LNCAP (cell line): ENCODE results near the gene CMC2.

Experiments
- TF ChIP-seq, protein P1 (sequence below): fragments of 450-650 bp; IDR thresholded peaks from 2 replicates; pipeline ENCODE4 v1.5.1; 2017; ENCODE audit warnings: mild to moderate bottlenecking

The CMC2 gene

DNA sequence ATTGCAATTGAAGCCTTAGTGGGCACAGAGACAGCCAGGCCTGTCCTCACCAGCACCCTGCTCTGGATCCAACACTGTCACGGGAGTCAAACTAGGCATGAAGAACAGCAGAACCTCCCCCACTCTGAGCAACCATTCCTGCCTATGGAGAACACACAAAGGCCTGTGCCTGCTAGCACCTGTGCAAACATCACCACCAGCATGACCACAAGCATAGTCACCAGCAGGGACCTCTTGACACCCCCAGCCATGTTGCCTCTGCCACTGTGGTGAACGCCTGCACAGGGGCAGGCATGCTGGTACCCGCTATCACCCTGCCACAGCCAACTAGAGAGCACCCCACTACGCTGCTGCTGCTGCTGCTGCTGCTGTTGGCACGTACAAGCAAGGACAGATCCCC, 51.7 kb downstream of the CMC2 start:
- TF ChIP-seq, protein P1, sequence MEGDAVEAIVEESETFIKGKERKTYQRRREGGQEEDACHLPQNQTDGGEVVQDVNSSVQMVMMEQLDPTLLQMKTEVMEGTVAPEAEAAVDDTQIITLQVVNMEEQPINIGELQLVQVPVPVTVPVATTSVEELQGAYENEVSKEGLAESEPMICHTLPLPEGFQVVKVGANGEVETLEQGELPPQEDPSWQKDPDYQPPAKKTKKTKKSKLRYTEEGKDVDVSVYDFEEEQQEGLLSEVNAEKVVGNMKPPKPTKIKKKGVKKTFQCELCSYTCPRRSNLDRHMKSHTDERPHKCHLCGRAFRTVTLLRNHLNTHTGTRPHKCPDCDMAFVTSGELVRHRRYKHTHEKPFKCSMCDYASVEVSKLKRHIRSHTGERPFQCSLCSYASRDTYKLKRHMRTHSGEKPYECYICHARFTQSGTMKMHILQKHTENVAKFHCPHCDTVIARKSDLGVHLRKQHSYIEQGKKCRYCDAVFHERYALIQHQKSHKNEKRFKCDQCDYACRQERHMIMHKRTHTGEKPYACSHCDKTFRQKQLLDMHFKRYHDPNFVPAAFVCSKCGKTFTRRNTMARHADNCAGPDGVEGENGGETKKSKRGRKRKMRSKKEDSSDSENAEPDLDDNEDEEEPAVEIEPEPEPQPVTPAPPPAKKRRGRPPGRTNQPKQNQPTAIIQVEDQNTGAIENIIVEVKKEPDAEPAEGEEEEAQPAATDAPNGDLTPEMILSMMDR, result no peak

DNA sequence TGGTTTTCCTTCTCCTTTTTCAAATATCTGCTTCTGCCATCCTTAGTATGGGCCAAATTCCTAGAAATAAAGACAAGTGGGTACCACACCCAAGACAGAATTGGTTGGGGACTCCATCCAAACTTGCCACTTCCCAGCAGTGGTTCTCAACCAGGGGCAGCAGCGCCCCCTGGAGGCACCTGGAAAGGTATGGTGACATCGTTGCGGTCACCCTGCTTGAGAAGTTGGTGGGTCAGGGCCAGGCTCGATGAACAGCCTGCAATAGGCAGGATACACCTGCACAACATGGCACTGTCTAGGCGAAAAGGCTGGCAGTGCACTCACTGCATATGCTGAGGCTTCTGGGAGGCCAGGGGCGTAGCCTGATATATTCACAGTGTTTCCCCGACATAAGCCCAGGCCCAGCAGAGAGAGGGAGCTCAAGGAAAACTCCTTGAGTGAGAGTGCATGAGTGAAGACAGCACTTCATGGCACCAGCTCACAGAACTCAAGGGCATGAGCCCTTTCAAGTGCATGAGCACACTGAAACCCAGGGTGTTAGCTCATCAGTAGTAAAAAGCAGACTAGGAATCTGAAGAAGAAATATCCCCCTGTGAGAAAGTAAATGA, 57.7 kb downstream of the CMC2 start:
- TF ChIP-seq, protein P1, result peak; percentile 75

DNA sequence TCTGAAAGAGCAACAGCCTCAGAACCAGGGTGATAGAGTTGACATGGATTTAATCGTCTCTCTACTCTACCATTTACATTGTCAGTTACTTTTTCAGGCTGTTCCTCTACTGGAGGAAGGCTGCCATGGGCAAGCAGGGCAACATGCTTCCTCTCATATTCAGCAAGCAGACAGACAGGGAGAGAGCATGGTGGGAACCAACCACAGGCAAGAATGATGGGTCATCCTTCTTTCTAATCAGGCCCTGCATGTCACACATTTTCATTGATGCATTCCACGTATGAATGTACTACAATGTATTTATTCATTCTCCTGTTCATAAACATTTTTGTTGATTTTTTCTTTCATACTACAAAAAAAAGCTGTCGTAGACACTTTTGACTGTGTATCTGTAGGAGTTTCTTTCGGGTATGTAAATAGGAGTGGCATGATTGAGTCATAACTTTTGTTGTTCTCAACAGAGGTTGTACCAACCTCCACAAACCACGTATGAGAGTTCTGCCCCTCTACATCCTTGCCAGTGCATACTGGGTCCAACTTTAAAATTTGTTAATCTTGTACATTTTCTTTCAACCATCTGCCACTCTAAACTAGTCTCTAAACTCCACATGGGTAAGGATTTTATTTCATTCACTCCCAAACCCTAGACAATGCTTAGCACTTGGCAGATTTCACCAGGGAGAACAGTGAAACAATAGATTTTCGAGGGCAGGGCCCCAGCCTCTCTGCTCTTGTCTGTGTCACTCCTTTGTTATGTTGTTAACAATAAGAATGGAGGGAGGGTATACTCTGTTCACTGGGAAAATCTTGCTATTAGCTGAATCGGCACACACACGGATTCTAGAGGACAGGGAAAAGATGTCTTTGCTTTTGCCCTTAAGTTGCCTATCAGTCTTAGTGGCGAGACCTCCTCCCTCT, 58.7 kb downstream of the CMC2 start:
- TF ChIP-seq, protein P1, result no peak

DNA sequence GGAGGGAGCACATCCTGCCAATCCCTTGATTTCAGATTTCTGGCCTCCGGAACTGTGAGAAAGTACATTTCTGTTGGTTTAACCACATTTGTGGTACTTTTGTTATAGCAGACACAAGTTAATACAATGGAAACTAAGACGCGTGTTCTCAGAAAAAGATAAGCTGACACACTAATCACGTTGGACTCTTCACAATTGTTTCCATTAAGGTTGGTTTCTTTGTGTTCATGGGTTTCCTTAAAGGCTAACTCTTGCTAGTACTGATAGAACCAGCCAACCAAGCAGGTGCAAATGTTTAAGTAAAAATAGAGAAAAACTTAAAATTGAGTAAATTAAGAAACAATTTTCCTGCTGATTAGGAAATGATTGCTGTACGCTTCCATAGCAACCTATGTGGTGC, 59.4 kb downstream of the CMC2 start:
- TF ChIP-seq, protein P1, result no peak

DNA sequence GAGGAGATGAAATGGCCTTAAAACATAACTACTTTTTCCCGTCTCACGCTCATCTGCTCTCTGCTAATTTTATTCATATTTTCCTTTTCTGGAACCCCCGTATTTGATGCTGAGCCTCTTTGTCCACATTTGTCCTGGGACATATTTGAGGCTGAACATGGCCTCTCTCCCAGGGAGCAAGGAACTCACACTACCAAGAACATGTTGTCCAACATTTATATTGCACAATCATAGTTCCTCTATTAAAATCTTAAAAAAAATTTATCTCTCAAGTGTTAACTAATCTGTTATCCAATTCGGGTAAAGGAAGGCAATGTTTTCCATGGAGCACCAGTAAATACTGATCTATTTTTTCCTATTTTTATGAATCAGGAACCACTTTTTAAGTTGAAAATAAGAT, 60.2 kb downstream of the CMC2 start:
- TF ChIP-seq, protein P1, result no peak

DNA sequence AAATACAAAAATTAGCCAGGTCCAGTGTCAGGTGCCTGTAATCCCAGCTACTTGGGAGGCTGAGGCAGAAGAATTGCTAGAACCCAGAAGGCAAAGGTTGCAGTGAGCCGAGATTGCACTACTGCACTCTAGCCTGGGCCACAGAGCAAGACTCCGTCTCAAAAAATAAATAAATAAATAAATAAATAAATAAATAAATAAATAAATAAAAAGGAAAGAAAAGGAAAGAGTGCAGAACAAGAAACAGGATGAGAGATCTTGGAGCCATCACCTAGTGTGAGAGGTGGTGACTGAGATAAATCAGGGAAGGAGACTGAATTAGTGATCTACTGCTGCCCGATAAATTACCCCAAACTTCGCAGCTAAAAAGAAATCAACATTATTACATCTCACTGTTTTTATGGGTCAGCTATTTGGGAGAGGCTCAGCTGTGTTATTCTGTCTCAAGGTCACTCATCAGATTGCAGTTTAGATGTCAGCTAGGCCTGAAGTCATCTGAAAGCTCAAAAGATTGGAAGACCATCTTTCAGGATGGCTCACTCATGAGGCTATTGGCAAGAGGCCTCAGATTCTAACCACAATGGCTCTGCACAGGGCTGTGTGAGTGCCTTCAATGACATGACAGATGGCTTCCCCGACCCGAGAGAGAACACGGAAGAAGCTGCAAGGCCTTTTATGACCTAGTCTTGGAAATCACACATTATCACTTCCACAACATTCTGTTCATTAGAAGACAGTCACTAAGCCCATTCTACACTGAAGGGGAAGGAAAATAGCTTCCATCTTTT, 66.4 kb downstream of the CMC2 start:
- TF ChIP-seq, protein P1, result no peak

DNA sequence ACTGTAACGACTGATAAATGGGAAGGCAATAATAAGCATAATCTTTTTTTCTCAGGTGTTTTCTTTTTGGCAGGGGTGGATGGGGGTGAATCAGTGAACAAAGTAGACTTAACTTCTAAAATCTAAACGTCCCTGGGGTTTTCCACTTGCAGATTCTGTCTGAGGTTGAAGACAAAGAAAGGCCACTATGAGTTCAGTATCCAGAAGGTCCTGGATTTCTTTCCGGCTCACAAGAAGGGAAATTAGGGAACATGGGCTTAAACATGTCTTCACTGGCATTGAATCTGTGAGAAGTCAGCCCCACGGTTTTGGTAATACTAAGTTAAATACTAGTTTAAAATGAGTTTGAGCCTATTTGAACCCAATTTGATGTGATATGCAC, 67.8 kb downstream of the CMC2 start:
- TF ChIP-seq, protein P1, result no peak
